IPS DF 4.7 (cell line): ENCODE results near the gene PLEKHM3.

Source experiments
- DNase-seq: peaks from one replicate; pipeline ENCODE4 v3.0.0-alpha.2; 2013; ENCODE audit warnings: low spot score; ENCODE audit errors: extremely low read depth

PLEKHM3 gene, protein sequence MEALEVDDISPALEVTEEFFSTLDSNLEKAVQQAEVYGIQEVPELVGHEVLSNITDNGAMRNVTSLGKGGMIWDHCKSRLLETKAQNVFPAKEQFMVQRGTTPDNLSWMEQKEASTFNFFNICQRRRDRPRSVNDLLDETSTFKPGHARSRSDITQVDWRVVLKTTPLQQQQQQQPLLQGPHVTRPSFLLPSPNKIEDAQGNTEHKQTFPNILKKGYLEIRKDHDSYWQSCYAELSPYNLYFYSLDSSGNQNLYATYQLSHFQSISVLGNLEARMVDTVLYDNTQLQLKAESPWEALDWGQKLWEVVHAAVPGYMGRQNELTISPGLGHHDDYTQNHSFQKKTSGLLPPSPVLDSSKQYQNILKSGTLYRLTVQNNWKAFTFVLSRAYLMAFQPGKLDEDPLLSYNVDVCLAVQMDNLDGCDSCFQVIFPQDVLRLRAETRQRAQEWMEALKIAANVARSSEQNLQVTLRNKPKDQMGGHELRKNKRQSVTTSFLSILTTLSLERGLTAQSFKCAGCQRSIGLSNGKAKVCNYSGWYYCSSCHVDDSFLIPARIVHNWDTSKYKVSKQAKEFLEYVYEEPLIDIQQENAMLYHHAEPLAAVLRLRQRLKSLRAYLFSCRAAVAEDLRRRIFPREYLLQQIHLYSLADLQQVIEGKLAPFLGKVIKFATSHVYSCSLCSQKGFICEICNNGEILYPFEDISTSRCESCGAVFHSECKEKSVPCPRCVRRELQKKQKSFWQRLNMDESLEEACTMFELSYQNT

DNA sequence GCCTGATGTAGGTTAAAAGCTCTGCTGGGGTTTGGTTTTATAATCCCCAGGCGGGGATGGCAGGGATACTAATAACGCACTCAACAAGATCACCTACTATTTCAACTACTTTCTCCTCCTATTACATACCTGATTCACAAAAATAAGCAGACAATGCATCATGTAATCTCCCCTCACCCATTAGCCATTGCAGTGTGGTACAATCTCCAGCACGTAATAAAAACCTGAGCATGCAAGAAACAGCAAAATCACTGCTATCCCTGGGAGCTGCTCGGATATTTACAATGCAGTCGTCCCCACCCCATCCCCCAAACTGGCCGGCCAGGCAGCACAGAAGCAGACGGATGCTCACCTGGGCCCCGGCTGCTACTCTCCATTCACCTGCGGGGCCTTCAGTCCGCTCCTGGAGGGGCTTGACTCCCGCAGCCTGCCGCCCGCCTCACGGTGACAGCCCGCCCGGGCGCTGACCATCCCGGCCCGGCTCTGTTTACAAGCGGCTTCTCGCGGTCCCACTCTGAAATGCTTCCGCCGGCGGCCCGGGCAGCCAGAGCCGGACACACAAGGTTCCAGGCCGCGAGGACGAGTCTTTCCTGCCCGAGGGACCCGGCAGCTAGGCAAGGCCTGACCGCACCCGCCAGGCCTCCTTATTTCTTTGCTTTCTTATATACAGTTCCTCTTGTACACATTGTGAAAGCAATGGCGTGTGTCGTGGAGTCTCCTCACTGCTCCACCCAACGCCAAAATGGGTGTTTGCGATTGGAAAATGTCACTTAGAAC is at the start of gene PLEKHM3:
Gene PLEKHM3, minus strand, starts transcription at position 491 of the 777 bp plus-strand sequence. CDS start 23,888 bp downstream, outside the sequence.
- DNase-seq: no peak

DNA sequence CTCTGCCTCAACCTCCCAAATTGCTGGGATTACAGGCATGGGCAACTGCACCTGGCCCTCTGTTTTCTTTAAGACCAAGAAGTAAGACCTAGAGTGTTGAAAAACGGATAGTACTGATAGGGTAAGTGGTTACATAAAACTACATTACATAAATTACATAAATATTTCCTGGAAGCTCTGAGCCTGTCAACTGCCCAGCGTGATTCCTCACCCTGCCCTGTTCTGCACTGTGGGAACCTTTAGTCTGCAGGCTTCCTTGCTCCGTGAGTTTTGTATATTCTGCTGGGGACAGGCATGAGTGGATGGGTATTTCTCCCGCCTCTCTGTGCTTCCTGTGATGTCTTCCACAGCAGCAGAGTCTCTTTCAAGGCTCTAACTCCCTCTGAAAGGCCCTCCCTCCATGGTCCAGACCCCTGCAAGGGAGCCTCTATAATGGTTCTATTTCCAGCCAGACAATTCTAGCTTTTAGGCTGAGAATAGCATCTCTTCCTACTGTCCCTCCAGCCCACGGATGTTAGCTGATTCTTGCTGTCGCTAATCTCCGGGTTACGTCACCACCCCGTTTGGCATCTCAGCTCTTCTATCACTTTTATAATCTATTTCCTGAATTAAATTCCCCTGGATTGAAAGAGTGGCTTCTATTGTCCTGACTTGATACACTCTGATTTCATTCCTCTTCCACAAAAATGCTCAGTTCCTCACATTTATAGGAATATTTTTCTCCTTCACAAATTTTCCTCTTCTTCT is 49.5 kb upstream of the PLEKHM3 start:
- DNase-seq: no peak

DNA sequence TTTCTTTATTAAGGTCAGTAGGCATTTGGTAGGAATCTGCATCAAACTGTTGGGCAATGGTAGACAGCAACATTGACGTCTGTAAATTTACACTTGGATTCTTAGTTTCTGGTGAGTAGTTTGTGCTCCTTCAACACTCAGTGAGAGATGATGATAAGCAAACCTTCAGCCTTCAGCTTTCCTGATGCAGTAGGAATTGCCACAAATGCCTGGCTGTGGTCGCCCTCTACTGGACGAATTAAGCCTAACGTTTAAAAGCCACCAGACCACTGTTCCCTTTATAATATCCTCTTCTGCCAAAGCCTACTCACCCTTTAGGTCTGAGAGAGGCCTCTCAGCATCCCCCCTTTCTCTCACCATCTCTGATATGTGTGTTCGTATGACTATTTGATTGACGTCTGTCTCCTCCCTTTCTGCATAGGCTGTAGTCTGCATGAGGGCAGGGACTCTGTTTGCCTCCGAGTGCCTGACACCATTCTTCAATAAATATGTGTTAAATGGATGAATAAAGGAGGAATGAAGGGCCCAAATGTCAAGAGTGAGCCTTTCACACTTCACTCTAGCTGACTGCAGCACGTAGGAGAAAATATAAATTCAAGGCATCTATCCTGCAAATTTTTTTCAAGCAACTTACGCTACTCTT is 47.0 kb upstream of the PLEKHM3 start:
- DNase-seq: peak; percentile 69

DNA sequence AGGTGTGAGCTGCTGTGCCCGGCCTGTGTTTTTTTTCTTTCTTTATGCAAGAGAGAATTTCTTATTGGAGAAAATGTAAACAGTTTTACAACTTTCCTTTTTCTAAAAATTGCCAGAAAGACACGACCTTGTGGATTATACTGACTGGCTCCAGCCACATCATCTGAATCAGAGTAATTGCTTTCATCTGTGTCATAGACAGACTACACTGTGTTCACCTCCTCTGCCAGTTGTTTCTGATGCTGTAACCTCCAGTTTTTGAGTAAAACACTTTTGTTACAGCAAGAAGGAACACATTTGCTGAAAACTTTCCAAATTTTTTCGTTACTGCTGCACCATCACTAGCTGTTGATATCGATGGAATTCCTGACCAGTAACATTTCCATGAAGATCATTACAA is 43.9 kb upstream of the PLEKHM3 start:
- no peak for DNase-seq

DNA sequence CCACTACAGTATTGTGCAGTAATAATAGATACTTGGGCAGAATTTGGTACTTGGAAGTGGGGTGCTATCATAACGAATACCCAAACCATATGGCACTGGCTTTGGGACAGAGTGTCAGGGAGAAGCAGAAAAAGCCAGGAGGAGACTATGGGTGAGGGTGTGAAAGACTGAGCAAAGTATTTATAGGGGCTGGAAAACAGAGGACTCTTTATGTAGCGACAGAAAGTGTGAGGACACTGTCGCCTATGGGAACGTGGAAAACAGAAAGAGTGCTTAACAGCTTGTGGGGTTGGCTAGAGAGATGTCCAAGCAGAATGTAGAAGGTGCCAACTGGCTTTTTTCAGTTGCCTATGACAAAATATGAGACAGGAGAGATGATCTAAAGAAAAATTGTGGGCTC is 40.7 kb upstream of the PLEKHM3 start:
- DNase-seq: no peak

DNA sequence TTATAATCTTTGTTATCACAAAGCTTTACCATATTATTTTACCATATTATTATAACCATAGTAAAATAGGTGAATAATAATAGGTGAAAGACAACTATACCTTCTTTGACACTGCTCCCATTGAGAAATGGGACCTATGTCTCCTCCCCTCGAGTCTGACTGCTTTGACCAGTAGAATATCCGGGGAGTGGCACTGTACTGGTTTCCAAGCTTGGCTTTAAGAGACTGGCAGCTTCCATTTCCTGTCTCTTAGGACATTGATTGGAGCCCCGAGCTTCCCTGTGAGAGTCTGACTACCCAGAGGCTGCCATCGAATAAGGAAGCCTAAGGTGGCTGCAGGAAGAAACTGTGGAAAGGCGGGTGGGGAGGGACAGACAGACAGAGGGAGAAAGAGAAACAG is 40.1 kb upstream of the PLEKHM3 start:
- DNase-seq: no peak

DNA sequence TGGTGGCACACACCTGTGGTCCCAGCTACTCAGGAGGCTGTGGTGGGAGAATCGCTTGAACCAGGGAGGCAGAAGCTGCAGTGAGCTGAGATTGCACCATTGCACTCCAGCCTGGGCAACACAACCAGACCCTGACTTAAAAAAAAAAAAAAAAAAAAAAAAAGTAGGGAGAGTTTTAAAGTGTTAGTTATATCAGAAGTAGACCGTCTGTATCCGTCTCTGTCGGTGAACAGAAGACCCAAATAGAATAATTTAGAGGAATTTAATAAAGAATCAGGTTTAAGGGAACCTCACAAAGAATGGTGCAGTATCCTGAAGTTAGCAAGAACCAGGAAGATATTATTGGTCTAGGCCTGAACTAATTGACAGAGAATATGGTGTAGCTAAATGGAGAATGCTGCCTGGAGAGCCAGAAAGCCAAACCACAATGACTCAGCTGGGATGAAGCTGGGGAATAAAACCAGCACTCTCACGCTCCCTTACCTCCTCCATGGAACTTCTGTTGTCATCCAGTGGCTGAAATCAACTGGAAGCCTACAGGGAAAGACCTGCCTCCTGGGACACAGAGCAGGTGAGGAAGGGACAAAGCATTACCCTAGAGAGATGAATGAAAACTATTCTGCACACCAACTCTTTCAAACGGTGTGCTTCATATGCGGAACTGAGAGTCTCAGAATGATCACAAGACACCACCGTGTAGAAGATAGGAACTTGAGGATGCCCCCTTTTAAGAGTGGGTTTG is 39.1 kb upstream of the PLEKHM3 start:
- no peak for DNase-seq

DNA sequence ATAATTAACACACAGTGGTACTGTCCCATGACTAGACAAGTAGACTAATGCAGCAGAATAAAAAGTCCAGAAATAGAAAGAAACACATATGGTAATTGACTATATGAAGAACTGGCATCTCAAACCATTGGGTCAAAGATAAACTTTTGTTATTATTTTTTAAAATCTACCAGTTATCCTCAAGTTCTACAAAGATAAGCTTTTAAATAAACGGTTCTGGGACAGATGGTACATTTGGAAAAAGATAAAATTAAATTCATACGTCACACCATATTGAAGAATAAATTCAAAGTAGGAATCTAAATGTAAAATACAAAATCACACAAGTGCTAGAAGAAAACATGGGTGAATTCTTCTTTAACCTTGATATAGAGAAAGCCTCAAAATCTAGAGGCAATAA is 37.6 kb upstream of the PLEKHM3 start:
- no peak for DNase-seq

DNA sequence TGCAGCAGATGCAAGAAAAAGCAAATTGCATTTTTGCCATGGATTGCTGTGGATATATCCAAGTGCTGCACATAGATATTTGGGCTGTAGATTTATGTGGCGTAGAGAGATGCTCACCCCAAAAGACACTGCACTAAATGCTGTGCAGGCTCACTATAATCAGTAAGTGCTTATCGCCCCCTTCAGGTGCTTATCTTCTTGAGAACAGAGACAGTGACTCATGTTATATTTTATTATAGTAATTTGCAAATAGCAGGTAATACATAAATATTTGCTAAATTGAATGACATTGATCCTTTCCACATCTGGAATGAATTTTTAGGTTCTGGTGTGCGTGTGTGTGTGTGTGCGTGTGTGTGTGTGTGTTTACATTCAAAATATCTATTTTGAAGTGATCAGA is 36.8 kb upstream of the PLEKHM3 start:
- no peak for DNase-seq

DNA sequence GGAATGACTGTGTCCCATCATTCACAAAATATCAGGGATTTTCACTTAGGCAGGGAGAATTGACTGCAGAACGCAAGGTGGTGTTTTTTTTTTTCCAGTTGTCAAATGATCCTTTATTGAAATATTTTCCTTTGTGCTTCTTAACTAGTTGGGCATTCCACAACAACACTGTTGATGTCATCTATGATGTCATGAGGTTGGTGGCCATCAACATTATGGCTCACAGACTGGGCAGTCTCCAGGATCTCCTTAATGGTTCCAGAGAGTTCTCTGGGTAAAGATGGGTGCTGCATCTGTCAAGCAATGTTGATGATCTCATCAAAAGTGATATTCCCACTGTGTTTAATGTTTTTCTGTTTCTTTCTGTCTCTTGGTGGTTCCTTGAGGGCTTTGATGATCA is 31.8 kb upstream of the PLEKHM3 start:
- DNase-seq: no peak

DNA sequence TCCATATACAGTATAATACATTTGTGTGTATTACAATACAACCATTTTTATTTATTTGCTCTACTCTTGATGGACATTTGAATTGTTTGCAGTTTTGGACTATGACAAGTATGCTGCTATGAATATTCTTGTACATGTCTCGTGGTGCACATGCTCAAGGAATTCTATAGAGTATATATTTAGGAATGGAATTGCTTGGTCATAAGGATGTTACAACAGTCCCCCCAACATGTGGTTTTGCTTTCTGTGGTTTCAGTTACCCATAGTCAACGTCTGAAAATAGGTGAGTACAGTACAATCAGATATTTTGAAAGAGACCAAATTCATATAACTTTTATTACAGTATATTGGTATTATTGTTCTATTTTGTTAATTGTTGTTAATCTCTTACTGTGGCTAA is 24.1 kb upstream of the PLEKHM3 start:
- DNase-seq: no peak

DNA sequence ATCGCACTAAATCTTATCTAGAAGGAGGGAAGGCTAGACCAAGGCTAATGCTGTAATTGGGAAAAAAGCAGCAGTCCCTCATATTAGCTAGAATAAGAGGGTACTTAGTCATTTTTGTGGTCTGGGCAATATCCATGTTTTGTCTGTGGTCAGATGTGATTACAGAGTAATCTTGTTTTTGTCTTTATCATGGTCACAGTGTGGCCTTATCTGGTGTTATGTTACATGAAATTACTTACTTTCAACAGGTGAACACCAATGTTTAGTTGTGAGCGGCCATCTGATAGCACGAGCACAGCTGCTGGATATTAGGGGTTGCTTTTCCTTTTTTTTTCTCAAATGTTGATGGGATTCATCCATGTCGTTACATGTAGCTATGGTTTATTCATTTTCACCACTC is 23.7 kb upstream of the PLEKHM3 start:
- DNase-seq: no peak

DNA sequence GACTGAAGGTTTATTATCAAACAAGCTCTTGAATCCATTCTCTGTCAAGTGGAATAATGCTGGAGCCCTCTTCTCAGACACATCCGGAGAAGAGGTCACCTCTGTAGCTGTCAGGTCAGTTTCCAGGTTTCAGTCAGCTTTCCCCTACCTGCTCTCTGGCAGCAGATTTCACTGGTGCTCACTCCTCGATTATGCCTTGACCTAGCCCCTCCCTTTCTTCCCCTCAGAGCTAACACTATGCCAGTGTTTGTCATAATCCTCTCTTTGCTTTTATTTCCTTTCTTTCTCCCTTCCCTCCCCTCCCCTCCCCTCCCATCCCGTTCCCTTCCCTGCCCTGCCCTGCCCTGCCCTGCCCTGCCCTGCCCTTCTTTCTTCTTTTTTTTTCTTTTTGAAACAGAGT is 22.5 kb upstream of the PLEKHM3 start:
- DNase-seq: no peak

DNA sequence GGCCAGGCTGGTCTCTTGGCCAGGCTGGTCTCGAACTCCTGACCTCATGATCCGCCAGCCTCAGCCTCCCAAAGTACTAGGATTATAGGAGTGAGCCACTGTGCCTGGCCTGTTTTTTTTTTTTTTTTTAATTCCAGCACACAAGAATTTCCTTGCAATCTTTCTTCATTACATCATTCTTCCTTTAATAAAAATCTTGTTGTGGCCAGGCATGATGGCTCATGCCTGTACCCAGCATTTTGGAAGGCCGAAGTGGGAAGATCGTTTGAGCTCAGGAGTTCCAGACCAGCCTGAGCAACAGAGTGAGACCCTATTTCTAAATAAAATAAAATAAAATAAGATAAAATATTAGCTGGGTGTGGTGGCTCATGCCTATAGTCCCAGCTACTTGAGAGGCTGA is 21.4 kb upstream of the PLEKHM3 start:
- DNase-seq: no peak

DNA sequence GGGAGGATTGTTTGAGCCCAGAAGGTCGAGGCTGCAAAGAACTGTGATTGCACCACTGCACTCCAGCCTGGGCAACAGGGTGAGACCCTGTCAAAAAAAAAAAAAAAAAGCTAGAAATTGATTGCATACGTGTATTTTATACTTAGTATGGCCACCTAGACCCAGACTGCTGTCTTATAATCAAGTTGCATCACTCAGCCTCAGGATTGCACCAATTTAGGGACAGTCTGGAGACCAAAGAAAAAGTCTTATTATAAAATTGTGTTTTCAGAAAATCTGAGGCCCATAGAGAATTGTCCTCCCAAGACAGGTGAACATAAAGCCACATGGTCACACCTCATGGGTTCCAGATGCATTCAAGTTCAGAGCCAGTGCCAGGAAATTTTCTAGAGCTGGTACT is 17.1 kb upstream of the PLEKHM3 start:
- DNase-seq: no peak

DNA sequence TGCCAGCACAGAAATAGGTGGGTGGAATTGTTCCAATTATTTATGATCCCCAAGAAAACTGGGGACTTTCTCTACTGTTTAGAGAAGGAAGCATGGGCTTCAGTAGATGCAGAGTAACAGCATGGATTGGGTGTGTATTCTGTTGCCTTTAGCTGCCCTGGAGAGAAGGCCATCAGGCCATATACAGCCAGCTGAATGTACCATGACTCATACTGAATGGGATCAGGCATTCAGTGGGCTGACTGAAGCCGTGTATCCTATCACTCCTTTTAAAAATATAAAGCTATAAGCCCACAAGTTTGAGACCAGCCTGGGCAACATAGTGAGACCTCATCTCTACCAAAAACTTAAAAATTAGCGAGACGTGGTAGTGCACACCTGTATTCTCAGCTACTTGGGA is 16.7 kb upstream of the PLEKHM3 start:
- DNase-seq: no peak

DNA sequence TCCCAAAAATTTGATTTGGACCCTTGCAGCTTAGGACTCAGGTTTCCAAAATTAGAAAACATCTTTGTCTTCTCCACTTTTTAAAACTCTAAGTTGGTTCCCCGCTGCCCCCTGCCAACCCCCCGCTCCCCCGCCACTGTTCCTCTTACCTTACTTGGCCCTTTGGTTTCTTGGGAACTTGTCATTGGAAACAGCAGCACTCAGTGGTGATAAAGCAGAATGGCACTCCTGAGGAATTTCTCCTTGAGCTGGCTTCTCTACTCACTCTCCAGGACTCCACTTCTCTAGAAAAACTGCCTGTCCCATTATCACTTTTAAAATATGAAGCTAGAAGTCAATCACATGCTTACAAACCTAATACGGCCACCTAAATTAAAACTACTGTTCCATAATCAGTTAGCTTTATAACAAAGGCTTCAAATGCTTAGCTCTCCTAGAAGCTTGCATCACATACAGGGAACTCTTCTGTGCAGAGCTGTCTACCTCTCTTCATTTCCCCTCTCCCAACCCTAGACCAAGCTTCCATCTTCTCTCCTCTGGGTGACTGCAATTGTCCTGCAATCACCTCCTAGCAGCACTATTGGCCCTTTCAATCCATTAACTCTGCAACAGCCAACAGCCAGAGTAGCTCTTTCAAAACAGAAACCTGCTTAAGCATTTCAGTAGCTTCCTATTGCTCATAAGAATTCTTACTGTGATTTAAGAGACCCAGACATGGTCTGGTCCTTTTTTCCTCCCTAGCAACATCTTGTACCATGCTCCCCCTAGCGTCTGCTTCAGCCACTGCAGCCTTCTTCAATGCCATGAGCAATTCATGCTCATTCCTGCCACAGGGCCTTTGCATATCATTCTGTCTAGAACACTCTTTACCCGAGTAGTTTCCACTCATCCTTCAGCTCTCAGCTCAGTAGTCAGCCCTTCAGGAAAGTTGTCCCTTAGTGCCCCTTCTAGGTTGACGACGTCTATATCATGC is 15.2 kb upstream of the PLEKHM3 start:
- DNase-seq: no peak

DNA sequence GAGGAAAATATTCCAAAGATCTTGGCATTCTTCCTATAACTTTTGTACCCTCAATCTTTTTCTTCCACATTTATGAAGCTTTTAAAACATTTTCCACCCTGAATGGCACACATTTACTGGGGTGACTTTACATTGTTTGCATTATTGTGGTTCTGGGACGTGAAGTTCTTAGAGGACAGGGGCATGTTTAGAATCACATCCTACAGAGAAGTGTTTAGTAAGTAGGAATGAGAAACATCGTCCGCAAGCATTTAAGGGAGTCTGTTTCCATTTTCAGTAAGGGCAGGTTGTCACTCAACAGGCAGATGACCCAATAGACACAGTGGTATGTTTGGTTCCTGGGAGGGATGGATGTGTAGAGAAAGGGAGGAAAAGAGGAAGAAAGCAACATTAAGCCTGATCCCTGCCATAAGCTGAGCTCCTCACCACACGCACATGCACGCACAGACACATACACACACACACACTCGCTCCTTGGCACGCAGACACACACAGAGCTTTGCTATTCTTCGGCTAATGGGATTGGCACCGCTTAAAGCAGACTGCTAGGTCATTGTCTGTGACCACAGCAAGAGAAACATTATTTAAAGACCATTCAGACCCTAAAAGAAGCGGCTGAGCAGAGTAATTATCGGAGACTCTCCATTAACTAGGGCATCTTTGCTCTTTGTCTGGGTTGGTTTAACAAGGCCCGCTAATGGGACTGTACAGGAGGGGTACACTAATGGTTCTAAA is 14.2 kb upstream of the PLEKHM3 start:
- no peak for DNase-seq
